PC-9 (cell line): ENCODE data around the gene ADORA2A. TPM values are rescaled to one million over a fixed set of nuclear protein-coding genes. Genes with fewer than 3 reads are reported as not detected.
A peak's percentile ranks its signal among the peaks of the same experiment; 100 is the strongest.

Experiments used
- BruUV-seq: library from RNA; stranded (reverse); fragments of 400-500 nt; replicated peaks from 2 replicates; lab custom pipeline; 2021; lab: Mats Ljungman, UMichigan
- CTCF ChIA-PET: fragments of 300-600 bp; sonication (Branson Sonifier 250); formaldehyde crosslinking; loops from one replicate; lab custom pipeline; 2022; ENCODE audit warnings: antibody characterized with exemption; lab: Charles Lee
- POLR2A ChIA-PET: fragments of 300-600 bp; sonication (Branson Sonifier 250); formaldehyde crosslinking; loops from one replicate; lab custom pipeline; 2022; ENCODE audit warnings: antibody characterized with exemption; ENCODE audit not compliant: unreplicated experiment; lab: Charles Lee
- DNase-seq, 2 experiments: peaks; one replicate each; pipeline versions ENCODE4 v3.0.0 to v3.0.0-alpha.2; 2015 to 2022; ENCODE audit warnings: mixed read lengths in 1 of 2
- H2AFZ ChIP-seq: fragments of 200-600 bp; sonication (generic); 2 replicates; pipeline ENCODE4 v1.8.1; 2017; ENCODE audit warnings: antibody characterized with exemption
- H3F3A ChIP-seq: fragments of 200-600 bp; sonication (generic); 2 replicates; pipeline ENCODE4 v1.8.1; 2017; ENCODE audit warnings: antibody characterized with exemption, mild to moderate bottlenecking, low read depth; ENCODE audit not compliant: insufficient read depth
- H3K27ac ChIP-seq: fragments of 200-600 bp; sonication (generic); 2 replicates; pipeline ENCODE4 v1.6.1; 2016; ENCODE audit warnings: mixed run types
- H3K27me3 ChIP-seq: fragments of 200-600 bp; sonication (generic); 2 replicates; pipeline ENCODE4 v1.6.1; 2016; ENCODE audit warnings: low read depth, mixed run types; ENCODE audit not compliant: insufficient read depth
- H3K36me3 ChIP-seq: fragments of 200-600 bp; sonication (generic); 2 replicates; pipeline ENCODE4 v1.6.1; 2016; ENCODE audit warnings: low read depth, mixed run types
- H3K4me1 ChIP-seq: fragments of 200-600 bp; sonication (generic); replicated peaks from 2 replicates; pipeline ENCODE4 v1.6.1; 2016; ENCODE audit warnings: mixed run types; ENCODE audit not compliant: insufficient read depth
- H3K4me2 ChIP-seq: fragments of 200-600 bp; sonication (generic); 2 replicates; pipeline ENCODE4 v1.6.1; 2017; ENCODE audit warnings: mixed run types
- H3K4me3 ChIP-seq: fragments of 200-600 bp; sonication (generic); 2 replicates; pipeline ENCODE4 v1.6.1; 2016; ENCODE audit warnings: mixed run types
- H3K79me2 ChIP-seq: fragments of 200-600 bp; sonication (generic); 2 replicates; pipeline ENCODE4 v1.6.1; 2017; ENCODE audit warnings: low read depth, mixed run types
- H3K9me2 ChIP-seq: fragments of 200-600 bp; sonication (generic); 2 replicates; pipeline ENCODE4 v1.8.1; 2017; ENCODE audit warnings: mild to moderate bottlenecking; ENCODE audit not compliant: insufficient read depth
- H3K9me3 ChIP-seq: fragments of 200-600 bp; sonication (generic); 2 replicates; pipeline ENCODE4 v1.8.1; 2016; ENCODE audit warnings: low read depth; ENCODE audit not compliant: insufficient read depth
- H4K20me1 ChIP-seq: fragments of 200-600 bp; sonication (generic); 2 replicates; pipeline ENCODE4 v1.8.1; 2017; ENCODE audit not compliant: insufficient read depth
- EZH2 ChIP-seq: fragments of 200-600 bp; sonication (generic); IDR thresholded peaks from 2 replicates; pipeline ENCODE4 v1.8.0; 2017; ENCODE audit warnings: antibody characterized with exemption, low read depth
- intact Hi-C: fragments of 100-400 bp; cut with micrococcal nuclease; formaldehyde crosslinking; loops from one replicate; pipeline ENCODE4 v1.10.0; 2022; ENCODE audit not compliant: unreplicated experiment
- total RNA-seq: library from RNA; stranded (reverse); gene quantifications from 2 replicates; pipeline ENCODE4 v1.2.3, GENCODE V29; 2021
- TF ChIP-seq, protein P1 (sequence below): fragments of 200-600 bp; sonication (generic); conservative IDR thresholded peaks from 2 replicates; pipeline ENCODE4 v1.6.1; 2017; ENCODE audit warnings: mixed run types, antibody characterized with exemption, mild to moderate bottlenecking, moderate library complexity

Gene ADORA2A
- total RNA-seq, 1 experiment from 2014 or later, result 1.8 TPM

DNA sequence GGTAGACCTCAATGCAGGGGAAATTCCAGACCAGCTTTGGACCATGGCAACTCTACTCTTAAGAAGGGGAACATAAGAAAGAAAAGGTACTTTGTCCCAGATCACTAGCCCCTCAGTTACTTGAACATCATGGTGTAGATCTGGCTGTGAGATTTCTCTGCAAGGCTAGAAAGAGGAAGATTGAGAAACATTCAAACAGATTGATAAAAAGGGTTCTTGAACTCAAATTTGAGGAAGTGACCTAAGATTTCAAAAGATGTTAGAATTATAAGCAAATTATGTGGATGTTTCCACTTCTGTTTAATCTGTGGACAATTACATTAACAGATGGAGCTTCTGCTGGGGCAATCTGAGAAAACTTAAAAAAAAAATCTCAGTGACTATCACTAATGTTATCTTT, 45.9 kb downstream of the ADORA2A start:
- H3K4me3 ChIP-seq, result no peak overlapping the region

GRCh38 chr22:24474221-24474620, 46.8 kb downstream of the ADORA2A start:
- POLR2A ChIA-PET, result interaction anchor here (0.6 kb wide), 2 partner anchors 8 to 20 kb away, joined by 3 to 4 read pairs; no protein-coding TSS in a partner anchor
- peak; percentile 33 to 94 for DNase-seq
- Histone ChIP-seq H3K79me2 (no peaks in the 10 kb centered on the region), H3K36me3 (no peaks in the 10 kb centered on the region), H3K4me3 (no peak overlapping the region), H3K4me2 (peak overlapping the region; percentile 61), H3K27ac (peak overlapping the region; percentile 87), H3F3A (peaks cover 18% of the 10 kb centered on the region), H2AFZ (no peak overlapping the region), H3K9me2 (no peaks in the 10 kb centered on the region), H3K9me3 (no peaks in the 10 kb centered on the region), H3K4me1 (peaks cover 25% of the 10 kb centered on the region), H4K20me1 (no peaks in the 10 kb centered on the region), H3K27me3 (no peaks in the 10 kb centered on the region)
- BruUV-seq, result no TSS peak
- CTCF ChIA-PET, result interaction anchor here (0.8 kb wide), 1 partner anchor 28 kb away, joined by 3 read pairs; no protein-coding TSS in a partner anchor
- TF ChIP-seq, protein P1, sequence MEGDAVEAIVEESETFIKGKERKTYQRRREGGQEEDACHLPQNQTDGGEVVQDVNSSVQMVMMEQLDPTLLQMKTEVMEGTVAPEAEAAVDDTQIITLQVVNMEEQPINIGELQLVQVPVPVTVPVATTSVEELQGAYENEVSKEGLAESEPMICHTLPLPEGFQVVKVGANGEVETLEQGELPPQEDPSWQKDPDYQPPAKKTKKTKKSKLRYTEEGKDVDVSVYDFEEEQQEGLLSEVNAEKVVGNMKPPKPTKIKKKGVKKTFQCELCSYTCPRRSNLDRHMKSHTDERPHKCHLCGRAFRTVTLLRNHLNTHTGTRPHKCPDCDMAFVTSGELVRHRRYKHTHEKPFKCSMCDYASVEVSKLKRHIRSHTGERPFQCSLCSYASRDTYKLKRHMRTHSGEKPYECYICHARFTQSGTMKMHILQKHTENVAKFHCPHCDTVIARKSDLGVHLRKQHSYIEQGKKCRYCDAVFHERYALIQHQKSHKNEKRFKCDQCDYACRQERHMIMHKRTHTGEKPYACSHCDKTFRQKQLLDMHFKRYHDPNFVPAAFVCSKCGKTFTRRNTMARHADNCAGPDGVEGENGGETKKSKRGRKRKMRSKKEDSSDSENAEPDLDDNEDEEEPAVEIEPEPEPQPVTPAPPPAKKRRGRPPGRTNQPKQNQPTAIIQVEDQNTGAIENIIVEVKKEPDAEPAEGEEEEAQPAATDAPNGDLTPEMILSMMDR, result no peak
- TF ChIP-seq EZH2, result no peak
- intact Hi-C loops, result no loop called here

More for the DNA sequence above, 45.9 kb downstream of the ADORA2A start:
- intact Hi-C loops, result no loop called here
- Histone ChIP-seq H3K79me2 (no peaks in the 10 kb centered on the region), H3K9me3 (no peaks in the 10 kb centered on the region), H3K36me3 (no peaks in the 10 kb centered on the region), H3K27me3 (no peaks in the 10 kb centered on the region), H3K9me2 (no peaks in the 10 kb centered on the region), H3K4me1 (peaks cover 25% of the 10 kb centered on the region), H2AFZ (no peak overlapping the region), H4K20me1 (no peaks in the 10 kb centered on the region), H3F3A (peaks cover 18% of the 10 kb centered on the region), H3K27ac (peak overlapping the region; percentile 87), H3K4me2 (no peak overlapping the region)
- BruUV-seq, result no TSS peak
- TF ChIP-seq, protein P1, result no peak
- TF ChIP-seq EZH2, result no peak
- CTCF ChIA-PET, result no interaction called here
- POLR2A ChIA-PET, result no interaction called here
- no peak for DNase-seq

DNA sequence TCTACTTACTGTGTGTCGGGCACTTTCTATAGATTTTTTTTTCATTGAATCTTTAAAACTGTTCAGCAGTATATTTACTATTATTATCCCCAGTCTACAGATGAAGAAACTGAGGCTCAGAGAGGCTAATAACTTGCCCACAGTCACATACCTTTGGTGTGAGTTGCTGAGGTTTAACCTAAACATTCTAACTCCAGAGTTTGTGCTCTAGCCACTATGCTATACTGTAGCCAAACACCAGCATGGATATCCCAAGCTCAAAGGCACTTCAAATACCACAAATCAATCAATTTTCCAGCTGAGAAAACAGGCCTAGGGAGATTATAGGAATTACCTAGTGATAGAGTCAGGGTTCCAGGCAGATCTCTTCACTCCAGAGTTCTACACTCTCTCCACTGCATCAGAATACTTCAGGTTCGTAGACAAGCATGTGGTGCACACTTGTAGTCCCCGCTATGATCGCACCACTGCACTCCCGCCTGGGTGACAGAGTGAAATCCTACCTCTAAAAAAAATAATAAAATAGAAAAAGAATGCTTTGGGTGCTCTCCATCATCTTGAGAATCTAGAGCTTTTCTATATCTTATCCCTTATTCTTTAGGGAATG, 47.4 kb downstream of the ADORA2A start:
- Histone ChIP-seq H2AFZ (no peak overlapping the region), H3F3A (peaks cover 18% of the 10 kb centered on the region), H3K4me3 (no peak overlapping the region), H4K20me1 (no peaks in the 10 kb centered on the region), H3K4me2 (peak overlapping the region; percentile 61), H3K27me3 (no peaks in the 10 kb centered on the region), H3K4me1 (peaks cover 25% of the 10 kb centered on the region), H3K27ac (peak overlapping the region; percentile 87), H3K9me3 (no peaks in the 10 kb centered on the region), H3K9me2 (no peaks in the 10 kb centered on the region), H3K79me2 (no peaks in the 10 kb centered on the region), H3K36me3 (no peaks in the 10 kb centered on the region)
- intact Hi-C loops, result no loop called here
- CTCF ChIA-PET, result interaction anchor here (0.6 to 0.8 kb wide), 2 partner anchors 28 to 163 kb away, joined by 3 to 5 read pairs; no protein-coding TSS in a partner anchor
- POLR2A ChIA-PET, result interaction anchor here (0.6 kb wide), 2 partner anchors 8 to 21 kb away, joined by 3 to 4 read pairs; no protein-coding TSS in a partner anchor
- no peak for DNase-seq
- BruUV-seq, result no TSS peak
- no peak for TF ChIP-seq EZH2
- TF ChIP-seq, protein P1, result no peak
